Transverse colon (tissue), 4 donors: Measurements from ENCODE around the gene RPL39L. TPM values are rescaled to one million over a fixed set of nuclear protein-coding genes. Genes with fewer than 3 reads are reported as not detected.

Experiments used
- DNase-seq: peaks from one replicate; pipeline ENCODE4 v3.0.0-alpha.2; 2019
- H3K27ac ChIP-seq, 4 donors: fragments of 200-600 bp; sonication (generic); 2 replicates each; pipeline ENCODE4 v1.5.1; 2016 to 2018; ENCODE audit warnings: inconsistent platforms in 4 of 4
- H3K27me3 ChIP-seq: fragments of 200-600 bp; sonication (generic); 2 replicates; pipeline ENCODE4 v1.5.1; 2017; ENCODE audit warnings: inconsistent platforms
- H3K36me3 ChIP-seq, 4 donors: fragments of 200-600 bp; sonication (generic); 2 replicates each; pipeline ENCODE4 v1.5.1; 2017 to 2019; ENCODE audit warnings: inconsistent platforms in 4 of 4
- H3K4me1 ChIP-seq, 4 donors: fragments of 200-600 bp; sonication (generic); 2 replicates each; pipeline ENCODE4 v1.5.1; 2017 to 2020; ENCODE audit warnings: inconsistent platforms in 4 of 4
- H3K4me3 ChIP-seq, 4 donors: fragments of 200-600 bp; sonication (generic); 1 replicate in 1 of 4; 2 replicates in 3 of 4; pipeline versions ENCODE4 v1.5.1 to v1.6.1; 2017 to 2019; ENCODE audit warnings: inconsistent platforms in 4 of 4
- H3K9me3 ChIP-seq, 2 donors: fragments of 200-600 bp; sonication (generic); 2 replicates each; pipeline ENCODE4 v1.5.1; 2017 to 2019; ENCODE audit warnings: inconsistent platforms in 2 of 2
- EP300 ChIP-seq: sonication (generic); formaldehyde crosslinking; IDR thresholded peaks from one replicate; pipeline ENCODE4 v1.6.1; 2017; ENCODE audit warnings: antibody characterized with exemption, low read depth
- POLR2A ChIP-seq: fragments of 450-650 bp; IDR thresholded peaks from one replicate; pipeline ENCODE4 v1.6.1; 2016; ENCODE audit warnings: antibody characterized with exemption, mild to moderate bottlenecking, moderate library complexity
- POLR2AphosphoS5 ChIP-seq, 3 donors: sonication (generic); formaldehyde crosslinking; IDR thresholded peaks; one replicate each; pipeline ENCODE4 v1.6.1; 2016; ENCODE audit warnings: antibody characterized with exemption in 3 of 3
- WGBS, 2 donors: methylation state at CpG; one replicate each; pipeline ENCODE4 v1.1.5; 2018; ENCODE audit warnings: low coverage in 1 of 2; 5-methylcytosine and 5-hydroxymethylcytosine counted together
- in situ Hi-C, 4 donors: fragments of 200-750 bp; cut with MboI; loops; one replicate each; pipeline versions ENCODE4 v1.15.0 to v1.15.1; 2017; ENCODE audit warnings: low sequenced_read_pairs in 3 of 4, low pct_ligation_motif_present in 1 of 4, low pct_unique_long_range_greater_than_20kb in 1 of 4
- intact Hi-C: fragments of 100-400 bp; cut with DNase I; formaldehyde crosslinking; loops from one replicate; pipeline ENCODE4 v1.15.1; 2023; ENCODE audit warnings: low total_unique reads
- total RNA-seq, 4 donors: library from RNA; depleted of rRNA; stranded (reverse); fragments of >200 nt; gene quantifications; one replicate each; pipeline ENCODE4 v1.1.0, GENCODE V29; 2016
- TF ChIP-seq, protein P1 (sequence below), 5 experiments: fragments of 200-600 bp in 3 of 5; fragments of 450-650 bp in 2 of 5; sonication (generic) in 3 of 5; IDR thresholded peaks; 1 replicate in 2 of 5; 2 replicates in 3 of 5; pipeline ENCODE4 v1.5.1; 2016 to 2017; ENCODE audit warnings: antibody characterized with exemption in 5 of 5, inconsistent platforms in 3 of 5, mild to moderate bottlenecking in 2 of 5, moderate library complexity in 1 of 5

Gene RPL39L
- total RNA-seq, 4 donors from 2014 or later: 2.2 to 5.6 (median 2.4) TPM; not detected in 1

DNA sequence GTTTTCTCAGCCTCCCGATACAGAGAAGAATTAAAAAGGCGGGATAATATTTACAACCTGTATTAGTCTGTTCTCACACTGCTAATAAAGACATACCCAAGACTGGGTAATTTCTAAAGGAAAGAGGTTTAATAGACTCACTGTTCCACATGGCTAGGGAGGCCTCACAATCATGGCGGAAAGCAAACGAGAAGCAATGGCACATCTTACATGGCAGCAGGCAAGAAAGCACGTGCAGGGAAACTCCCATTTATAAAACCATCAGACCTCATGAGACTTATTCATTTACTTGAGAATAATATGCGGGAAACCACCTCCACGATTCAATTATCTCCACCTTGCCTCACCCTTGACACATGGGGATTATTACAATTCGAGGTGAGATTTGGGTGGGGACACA lies 27.5 kb upstream of the RPL39L start:
- H3K27me3 ChIP-seq: no peaks in the 10 kb centered on the region
- H3K4me3 ChIP-seq: no peak overlapping the region
- 76 to 78% methylated on average over 7 to 8 of the region's 8 CpGs for WGBS, 2 donors
- intact Hi-C loops (loop anchor here (10.0 kb wide), 1 partner anchor 322 kb away; the partner anchor contains the start of gene ADIPOQ), in situ Hi-C loops (loop anchor here (10.0 to 25.0 kb wide), 4 partner anchors 52 to 554 kb away; partner anchors contain the start of genes AHSG (in 4 of the 4) and ADIPOQ (in 3 of the 4))
- DNase-seq: no peak
- no peak overlapping the region for H3K27ac ChIP-seq
- no peaks in the 10 kb centered on the region for H3K36me3 ChIP-seq
- peaks cover 0 to 4% (median 0%) of the 10 kb centered on the region in 4 donors for H3K4me1 ChIP-seq
- H3K9me3 ChIP-seq: no peaks in the 10 kb centered on the region
- TF ChIP-seq POLR2A: no peak
- TF ChIP-seq EP300: no peak
- TF ChIP-seq, protein P1, sequence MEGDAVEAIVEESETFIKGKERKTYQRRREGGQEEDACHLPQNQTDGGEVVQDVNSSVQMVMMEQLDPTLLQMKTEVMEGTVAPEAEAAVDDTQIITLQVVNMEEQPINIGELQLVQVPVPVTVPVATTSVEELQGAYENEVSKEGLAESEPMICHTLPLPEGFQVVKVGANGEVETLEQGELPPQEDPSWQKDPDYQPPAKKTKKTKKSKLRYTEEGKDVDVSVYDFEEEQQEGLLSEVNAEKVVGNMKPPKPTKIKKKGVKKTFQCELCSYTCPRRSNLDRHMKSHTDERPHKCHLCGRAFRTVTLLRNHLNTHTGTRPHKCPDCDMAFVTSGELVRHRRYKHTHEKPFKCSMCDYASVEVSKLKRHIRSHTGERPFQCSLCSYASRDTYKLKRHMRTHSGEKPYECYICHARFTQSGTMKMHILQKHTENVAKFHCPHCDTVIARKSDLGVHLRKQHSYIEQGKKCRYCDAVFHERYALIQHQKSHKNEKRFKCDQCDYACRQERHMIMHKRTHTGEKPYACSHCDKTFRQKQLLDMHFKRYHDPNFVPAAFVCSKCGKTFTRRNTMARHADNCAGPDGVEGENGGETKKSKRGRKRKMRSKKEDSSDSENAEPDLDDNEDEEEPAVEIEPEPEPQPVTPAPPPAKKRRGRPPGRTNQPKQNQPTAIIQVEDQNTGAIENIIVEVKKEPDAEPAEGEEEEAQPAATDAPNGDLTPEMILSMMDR (IDR thresholded peaks at IDR 0.05): no peak
- TF ChIP-seq POLR2AphosphoS5 (IDR thresholded peaks at IDR 0.05): no peak

DNA sequence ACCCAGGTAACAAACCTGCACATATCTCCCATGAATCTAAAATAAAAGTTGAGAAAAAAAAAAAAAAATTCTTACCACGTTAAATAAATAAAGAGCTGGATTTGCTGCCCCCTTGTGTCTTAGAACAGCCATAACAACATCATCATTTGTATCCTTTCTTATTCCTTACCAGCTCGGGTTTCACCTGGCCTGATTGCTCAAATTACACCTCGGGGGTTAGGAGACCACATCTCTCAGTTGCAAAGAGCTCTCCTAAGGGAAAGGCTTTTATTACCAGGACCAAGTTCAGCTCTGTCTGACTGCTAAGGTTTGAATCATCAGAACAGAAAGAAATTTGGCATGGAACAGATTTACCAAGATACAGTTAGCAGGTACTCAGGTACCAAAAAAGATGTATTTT lies 25.8 kb upstream of the RPL39L start:
- Histone ChIP-seq H3K4me3 (no peak overlapping the region), H3K27me3 (no peaks in the 10 kb centered on the region), H3K36me3 (no peaks in the 10 kb centered on the region), H3K9me3 (no peaks in the 10 kb centered on the region), H3K4me1 (peaks cover 0 to 4% (median 0%) of the 10 kb centered on the region in 4 donors), H3K27ac (no peak overlapping the region)
- 0% methylated on average over 3 of the region's 3 CpGs for WGBS, 2 donors
- peak; percentile 16 for DNase-seq
- no peak for TF ChIP-seq POLR2AphosphoS5 (IDR thresholded peaks at IDR 0.05)
- TF ChIP-seq POLR2A: no peak
- TF ChIP-seq EP300: no peak
- TF ChIP-seq, protein P1 (IDR thresholded peaks at IDR 0.05): peak; percentile 71 to 80 (median 75)
- intact Hi-C loops (loop anchor here (10.0 kb wide), 1 partner anchor 320 kb away; the partner anchor contains the start of gene ADIPOQ), in situ Hi-C loops (loop anchor here (10.0 to 25.0 kb wide), 4 partner anchors 50 to 553 kb away; partner anchors contain the start of genes AHSG (in 4 of the 4) and ADIPOQ (in 3 of the 4))

- no peaks in the 10 kb centered on the region for H3K9me3 ChIP-seq
- intact Hi-C loops: loop anchor here (10.0 kb wide), 1 partner anchor 318 kb away; the partner anchor contains the start of gene ADIPOQ
- TF ChIP-seq, protein P1 (IDR thresholded peaks at IDR 0.05): no peak
- no peak for TF ChIP-seq EP300
- no peak for TF ChIP-seq POLR2A
- TF ChIP-seq POLR2AphosphoS5 (IDR thresholded peaks at IDR 0.05): no peak
- DNase-seq: no peak
- H3K4me1 ChIP-seq: peaks cover 0 to 4% (median 0%) of the 10 kb centered on the region in 4 donors
- in situ Hi-C loops: loop anchor here (5.0 to 25.0 kb wide), 5 partner anchors 48 to 550 kb away; partner anchors contain the start of genes AHSG (in 4 of the 4) and ADIPOQ (in 3 of the 4)
- no peaks in the 10 kb centered on the region for H3K36me3 ChIP-seq
- WGBS, 2 donors: 50 to 65% methylated on average over 3 to 6 of the region's 6 CpGs
- H3K27me3 ChIP-seq: no peaks in the 10 kb centered on the region
- H3K27ac ChIP-seq: no peak overlapping the region
- no peak overlapping the region for H3K4me3 ChIP-seq
These were observed 23.1 kb upstream of the RPL39L start for GRCh38 chr3:187162265-187162953.

DNA sequence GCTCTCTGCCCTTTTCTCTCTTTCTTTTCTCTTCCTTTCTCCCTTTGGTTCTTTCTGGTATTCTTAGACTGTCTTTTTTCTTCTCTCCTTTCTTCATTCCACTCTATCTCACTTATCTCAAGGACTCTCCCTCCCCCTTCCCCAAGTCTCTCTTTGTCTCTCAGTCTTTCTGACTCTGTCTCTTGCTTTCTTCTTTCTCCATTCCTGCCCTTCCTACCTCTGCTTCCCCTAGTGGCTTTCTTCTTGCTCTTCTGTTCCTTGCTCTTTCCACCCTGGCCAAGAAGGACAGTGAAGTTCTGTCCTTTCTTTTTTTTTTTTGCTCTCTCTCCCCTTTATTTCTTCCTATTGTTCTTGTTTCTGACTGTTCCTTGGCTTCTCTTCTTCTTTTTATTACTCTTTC lies 22.3 kb upstream of the RPL39L start:
- H3K36me3 ChIP-seq: no peaks in the 10 kb centered on the region
- in situ Hi-C loops (loop anchor here (5.0 to 25.0 kb wide), 5 partner anchors 47 to 549 kb away; partner anchors contain the start of genes AHSG (in 4 of the 4) and ADIPOQ (in 3 of the 4)), intact Hi-C loops (loop anchor here (10.0 kb wide), 1 partner anchor 317 kb away; the partner anchor contains the start of gene ADIPOQ)

More for the DNA sequence above, 22.3 kb upstream of the RPL39L start:
- TF ChIP-seq EP300 (no peak), POLR2AphosphoS5 (IDR thresholded peaks at IDR 0.05) (no peak), POLR2A (no peak)
- TF ChIP-seq, protein P1 (IDR thresholded peaks at IDR 0.05): no peak
- no peaks in the 10 kb centered on the region for H3K9me3 ChIP-seq
- no peak for DNase-seq
- peaks cover 0 to 4% (median 0%) of the 10 kb centered on the region in 4 donors for H3K4me1 ChIP-seq
- H3K4me3 ChIP-seq: no peak overlapping the region
- H3K27ac ChIP-seq: no peak overlapping the region
- no peaks in the 10 kb centered on the region for H3K27me3 ChIP-seq
